Measurements from ENCODE around the gene MCAM. TPM values are rescaled to one million over a fixed set of nuclear protein-coding genes. Genes with fewer than 3 reads are reported as not detected.

Gene MCAM
- total and polyA plus RNA-seq, 2 of the 8 experiments (the other 6 are each of a cell fraction or from before 2014, with no cell fraction given), result 22.4 to 32.2 TPM

DNA sequence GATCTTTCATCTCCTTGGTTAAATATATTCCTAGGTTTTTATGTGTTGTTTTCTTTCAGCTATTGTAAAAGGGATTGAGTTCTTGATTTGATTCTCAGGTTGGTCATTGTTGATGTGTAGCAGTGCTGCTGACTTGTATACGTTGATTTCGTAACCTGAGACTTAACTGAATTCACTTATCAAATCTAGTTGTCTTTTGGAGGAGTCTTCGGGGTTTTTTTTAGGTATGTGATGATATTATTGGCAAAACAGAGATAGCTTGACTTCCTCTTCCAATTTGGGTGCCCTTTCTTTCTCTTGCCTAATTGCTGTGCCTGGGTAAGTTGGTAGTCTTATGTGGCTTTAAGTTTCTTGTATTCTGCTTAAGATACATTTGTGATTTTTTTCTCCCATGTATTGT, 57.9 kb downstream of the MCAM start:
- H3K79me2 ChIP-seq (ENCODE audit: control insufficient read depth in 1 of 2, insufficient read depth in 2 of 2, low read length in 2 of 2), result peaks cover 0 to 89% of the 10 kb centered on the region in 2 experiments; a peak in 2 of 4 replicates
- no peak overlapping the region for H3K4ac ChIP-seq (replicated peaks; ENCODE audit: insufficient read length, low read depth, low read length)
- H2BK5ac ChIP-seq (ENCODE audit: low read depth, low read length), result no peak overlapping the region
- H3K56ac ChIP-seq (replicated peaks; ENCODE audit: insufficient read length, low read depth, low read length), result no peak overlapping the region
- H2AK5ac ChIP-seq (ENCODE audit: low read depth, low read length), result no peak overlapping the region
- no peak overlapping the region for H3K18ac ChIP-seq (ENCODE audit: extremely low read depth, low read length)
- H3K9ac ChIP-seq (replicated peaks in 1 of 4; ENCODE audit: extremely low read depth in 1 of 4, low read depth in 3 of 4, low read length in 3 of 4), result no peak overlapping the region
- no peak overlapping the region for H3K14ac ChIP-seq (ENCODE audit: insufficient read length)
- H3K23ac ChIP-seq (ENCODE audit: insufficient read length), result no peak overlapping the region
- H3K4me1 ChIP-seq (replicated peaks in 1 of 4; ENCODE audit: control insufficient read depth in 3 of 4, insufficient read depth in 4 of 4, low read length in 3 of 4), result peaks cover 0 to 3% (median 0%) of the 10 kb centered on the region in 4 experiments; a peak in 3 of 7 replicates
- H2BK12ac ChIP-seq (ENCODE audit: low read depth, low read length), result no peak overlapping the region
- no peak for DNase-seq (ENCODE audit: low read depth in 1 of 2, low spot score in 2 of 2)
- no peaks in the 10 kb centered on the region for H3K9me3 ChIP-seq (ENCODE audit: insufficient read depth in 2 of 2, low read depth in 1 of 2, low read length in 1 of 2)
- H4K20me1 ChIP-seq (replicated peaks in 1 of 2; ENCODE audit: control insufficient read depth in 1 of 2, insufficient read depth in 2 of 2, low read length in 2 of 2), result peaks cover 5 to 11% of the 10 kb centered on the region in 2 experiments
- H2BK20ac ChIP-seq (ENCODE audit: low read length), result no peak overlapping the region
- H2AFZ ChIP-seq (ENCODE audit: low read length), result no peak overlapping the region
- H4K8ac ChIP-seq (ENCODE audit: extremely low read depth, insufficient read depth, low read length), result no peak overlapping the region
- POLR2A ChIA-PET (ENCODE audit: partially characterized antibody), result interaction anchor here (1.0 to 1.5 kb wide), 3 partner anchors 8 to 36 kb away, joined by 3 to 5 read pairs (median 4); no protein-coding TSS in a partner anchor
- H4K91ac ChIP-seq (replicated peaks; ENCODE audit: insufficient read length, low read length), result no peak overlapping the region
- H3K4me3 ChIP-seq (ENCODE audit: extremely low read depth in 1 of 4, insufficient read depth in 2 of 4, low read depth in 3 of 4, low read length in 4 of 4), result no peak overlapping the region
- no peaks in the 10 kb centered on the region for H3K23me2 ChIP-seq (ENCODE audit: low read depth, low read length)
- FAIRE-seq, result no peak
- H4K5ac ChIP-seq (ENCODE audit: insufficient read length, low read depth, low read length), result no peak overlapping the region
- TF ChIP-seq EP300 (IDR thresholded peaks at IDR 0.05; ENCODE audit: borderline replicate concordance in 1 of 2, low read depth in 2 of 2, low read length in 2 of 2) (no peak), RFX5 (IDR thresholded peaks at IDR 0.05; ENCODE audit: borderline replicate concordance, low read depth, low read length) (no peak), BCL11A (IDR thresholded peaks at IDR 0.05; ENCODE audit: low read depth in 2 of 2, low read length in 2 of 2) (no peak), JUN (IDR thresholded peaks at IDR 0.05; ENCODE audit: low read depth, low read length) (no peak), SIX5 (IDR thresholded peaks at IDR 0.05; ENCODE audit: low read depth, low read length) (no peak)
- TF ChIP-seq, protein P1, sequence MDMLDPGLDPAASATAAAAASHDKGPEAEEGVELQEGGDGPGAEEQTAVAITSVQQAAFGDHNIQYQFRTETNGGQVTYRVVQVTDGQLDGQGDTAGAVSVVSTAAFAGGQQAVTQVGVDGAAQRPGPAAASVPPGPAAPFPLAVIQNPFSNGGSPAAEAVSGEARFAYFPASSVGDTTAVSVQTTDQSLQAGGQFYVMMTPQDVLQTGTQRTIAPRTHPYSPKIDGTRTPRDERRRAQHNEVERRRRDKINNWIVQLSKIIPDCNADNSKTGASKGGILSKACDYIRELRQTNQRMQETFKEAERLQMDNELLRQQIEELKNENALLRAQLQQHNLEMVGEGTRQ (IDR thresholded peaks at IDR 0.05; ENCODE audit: low read length), result no peak
- TF ChIP-seq, protein P2, sequence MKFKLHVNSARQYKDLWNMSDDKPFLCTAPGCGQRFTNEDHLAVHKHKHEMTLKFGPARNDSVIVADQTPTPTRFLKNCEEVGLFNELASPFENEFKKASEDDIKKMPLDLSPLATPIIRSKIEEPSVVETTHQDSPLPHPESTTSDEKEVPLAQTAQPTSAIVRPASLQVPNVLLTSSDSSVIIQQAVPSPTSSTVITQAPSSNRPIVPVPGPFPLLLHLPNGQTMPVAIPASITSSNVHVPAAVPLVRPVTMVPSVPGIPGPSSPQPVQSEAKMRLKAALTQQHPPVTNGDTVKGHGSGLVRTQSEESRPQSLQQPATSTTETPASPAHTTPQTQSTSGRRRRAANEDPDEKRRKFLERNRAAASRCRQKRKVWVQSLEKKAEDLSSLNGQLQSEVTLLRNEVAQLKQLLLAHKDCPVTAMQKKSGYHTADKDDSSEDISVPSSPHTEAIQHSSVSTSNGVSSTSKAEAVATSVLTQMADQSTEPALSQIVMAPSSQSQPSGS (IDR thresholded peaks at IDR 0.05; ENCODE audit: low read length), result no peak
- TF ChIP-seq, protein P3, sequence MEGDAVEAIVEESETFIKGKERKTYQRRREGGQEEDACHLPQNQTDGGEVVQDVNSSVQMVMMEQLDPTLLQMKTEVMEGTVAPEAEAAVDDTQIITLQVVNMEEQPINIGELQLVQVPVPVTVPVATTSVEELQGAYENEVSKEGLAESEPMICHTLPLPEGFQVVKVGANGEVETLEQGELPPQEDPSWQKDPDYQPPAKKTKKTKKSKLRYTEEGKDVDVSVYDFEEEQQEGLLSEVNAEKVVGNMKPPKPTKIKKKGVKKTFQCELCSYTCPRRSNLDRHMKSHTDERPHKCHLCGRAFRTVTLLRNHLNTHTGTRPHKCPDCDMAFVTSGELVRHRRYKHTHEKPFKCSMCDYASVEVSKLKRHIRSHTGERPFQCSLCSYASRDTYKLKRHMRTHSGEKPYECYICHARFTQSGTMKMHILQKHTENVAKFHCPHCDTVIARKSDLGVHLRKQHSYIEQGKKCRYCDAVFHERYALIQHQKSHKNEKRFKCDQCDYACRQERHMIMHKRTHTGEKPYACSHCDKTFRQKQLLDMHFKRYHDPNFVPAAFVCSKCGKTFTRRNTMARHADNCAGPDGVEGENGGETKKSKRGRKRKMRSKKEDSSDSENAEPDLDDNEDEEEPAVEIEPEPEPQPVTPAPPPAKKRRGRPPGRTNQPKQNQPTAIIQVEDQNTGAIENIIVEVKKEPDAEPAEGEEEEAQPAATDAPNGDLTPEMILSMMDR (IDR thresholded peaks at IDR 0.05; ENCODE audit: control extremely low read depth in 1 of 3, insufficient read depth in 1 of 3, low read depth in 1 of 3, low read length in 3 of 3), result no peak
- H3K36me3 ChIP-seq (ENCODE audit: control insufficient read depth in 2 of 4, insufficient read depth in 4 of 4, low read length in 3 of 4), result no peaks in the 10 kb centered on the region
- no peaks in the 10 kb centered on the region for H3K27me3 ChIP-seq (replicated peaks in 1 of 4; ENCODE audit: control insufficient read depth in 3 of 4, extremely low read depth in 1 of 4, insufficient read depth in 3 of 4, low read length in 3 of 4)
- H2BK120ac ChIP-seq (replicated peaks; ENCODE audit: low read depth, low read length), result no peak overlapping the region
- no peaks in the 10 kb centered on the region; the same call in none of the 2 replicates for H3K79me1 ChIP-seq (ENCODE audit: low read depth, low read length)
- H3K4me2 ChIP-seq (ENCODE audit: insufficient read depth in 1 of 2, low read depth in 2 of 2, low read length in 2 of 2), result no peak overlapping the region
- 85% methylated on average over 3 of the region's 3 CpGs; no CpG with 5 or more reads in 1 of the 2 experiments for WGBS, 2 experiments (ENCODE audit: extremely low coverage in 1 of 2, insufficient coverage in 1 of 2, insufficient read length in 1 of 2, insufficient replicate concordance in 2 of 2, low coverage in 1 of 2, low lambda C conversion rate in 2 of 2, missing lambda C conversion rate in 1 of 2)
- H3K27ac ChIP-seq (ENCODE audit: low read depth, low read length), result no peak overlapping the region
- H2BK15ac ChIP-seq (ENCODE audit: low read length), result no peak overlapping the region
- CTCF ChIA-PET (ENCODE audit: partially characterized antibody), result interaction anchor here (1.2 to 2.6 kb wide), 4 partner anchors 23 to 93 kb away, joined by 3 to 10 read pairs (median 4); no protein-coding TSS in a partner anchor
